ENCODE measurements around the gene CCL16.

DNA sequence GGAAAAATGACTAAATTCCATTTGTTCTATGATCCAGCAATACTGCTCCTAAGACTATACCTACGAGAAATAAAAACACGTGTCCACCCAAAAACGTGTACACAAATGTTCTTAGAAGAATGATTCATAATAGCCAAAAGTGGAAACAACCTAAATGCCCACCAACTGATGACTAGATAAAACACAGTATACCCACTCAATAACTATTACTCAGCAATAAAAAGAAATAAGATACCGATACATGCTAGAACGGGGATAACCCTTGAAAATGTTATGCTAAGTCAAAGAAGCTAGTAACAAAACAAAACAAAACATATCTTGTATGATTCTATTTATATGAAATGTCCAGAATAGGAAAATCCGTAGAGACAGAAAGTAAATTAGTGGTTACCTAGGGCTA is 17.6 kb downstream of the CCL16 start:
- TF ChIP-seq POLR2A (IDR thresholded peaks at IDR 0.05; ENCODE audit: low read depth), result no peak
- TF ChIP-seq, protein P1, sequence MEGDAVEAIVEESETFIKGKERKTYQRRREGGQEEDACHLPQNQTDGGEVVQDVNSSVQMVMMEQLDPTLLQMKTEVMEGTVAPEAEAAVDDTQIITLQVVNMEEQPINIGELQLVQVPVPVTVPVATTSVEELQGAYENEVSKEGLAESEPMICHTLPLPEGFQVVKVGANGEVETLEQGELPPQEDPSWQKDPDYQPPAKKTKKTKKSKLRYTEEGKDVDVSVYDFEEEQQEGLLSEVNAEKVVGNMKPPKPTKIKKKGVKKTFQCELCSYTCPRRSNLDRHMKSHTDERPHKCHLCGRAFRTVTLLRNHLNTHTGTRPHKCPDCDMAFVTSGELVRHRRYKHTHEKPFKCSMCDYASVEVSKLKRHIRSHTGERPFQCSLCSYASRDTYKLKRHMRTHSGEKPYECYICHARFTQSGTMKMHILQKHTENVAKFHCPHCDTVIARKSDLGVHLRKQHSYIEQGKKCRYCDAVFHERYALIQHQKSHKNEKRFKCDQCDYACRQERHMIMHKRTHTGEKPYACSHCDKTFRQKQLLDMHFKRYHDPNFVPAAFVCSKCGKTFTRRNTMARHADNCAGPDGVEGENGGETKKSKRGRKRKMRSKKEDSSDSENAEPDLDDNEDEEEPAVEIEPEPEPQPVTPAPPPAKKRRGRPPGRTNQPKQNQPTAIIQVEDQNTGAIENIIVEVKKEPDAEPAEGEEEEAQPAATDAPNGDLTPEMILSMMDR (IDR thresholded peaks at IDR 0.05), result no peak
- TF ChIP-seq POLR2AphosphoS5 (IDR thresholded peaks at IDR 0.05), result no peak
